HG02885 (cell line): ENCODE data around the gene BCAS3.

Experiments used
- ATAC-seq: cut with Tn5 transposase; IDR thresholded peaks from one replicate; pipeline ENCODE4 v1.9.1; 2021; ENCODE audit warnings: mild to moderate bottlenecking; ENCODE audit not compliant: unreplicated experiment, poor library complexity

BCAS3 gene

GRCh38 chr17:61206922-61207321 is 529.3 kb downstream of the BCAS3 start:
- no peak for ATAC-seq

GRCh38 chr17:61208301-61209105 is 530.9 kb downstream of the BCAS3 start:
- no peak for ATAC-seq

GRCh38 chr17:61209106-61209439 is 531.4 kb downstream of the BCAS3 start:
- ATAC-seq, result no peak

- no peak for ATAC-seq
Measured at GRCh38 chr17:61209525-61209924, 531.9 kb downstream of the BCAS3 start.

GRCh38 chr17:61211236-61211635 is 533.6 kb downstream of the BCAS3 start:
- no peak for ATAC-seq

- ATAC-seq, result no peak
Measured at GRCh38 chr17:61212655-61213054, 535.0 kb downstream of the BCAS3 start.

- no peak for ATAC-seq
Measured at GRCh38 chr17:61214753-61215152, 537.1 kb downstream of the BCAS3 start.

- no peak for ATAC-seq
Measured at GRCh38 chr17:61216066-61216465, 538.4 kb downstream of the BCAS3 start.

GRCh38 chr17:61217878-61218437 is 540.3 kb downstream of the BCAS3 start:
- ATAC-seq, result no peak

- no peak for ATAC-seq
Measured at GRCh38 chr17:61218438-61218837, 540.8 kb downstream of the BCAS3 start.

- no peak for ATAC-seq
Measured at GRCh38 chr17:61219460-61219859, 541.8 kb downstream of the BCAS3 start.

GRCh38 chr17:61221181-61221580 is 543.5 kb downstream of the BCAS3 start:
- ATAC-seq, result no peak

- ATAC-seq, result no peak
Measured at GRCh38 chr17:61221597-61222471, 544.2 kb downstream of the BCAS3 start.

GRCh38 chr17:61223725-61224124 is 546.1 kb downstream of the BCAS3 start:
- ATAC-seq, result no peak

- no peak for ATAC-seq
Measured at GRCh38 chr17:61225178-61225882, 547.7 kb downstream of the BCAS3 start.

- ATAC-seq, result no peak
Measured at GRCh38 chr17:61227866-61228265, 550.2 kb downstream of the BCAS3 start.

GRCh38 chr17:61230461-61230860 is 552.8 kb downstream of the BCAS3 start:
- ATAC-seq, result no peak

GRCh38 chr17:61230972-61231820 is 553.5 kb downstream of the BCAS3 start:
- no peak for ATAC-seq

- ATAC-seq, result no peak
Measured at GRCh38 chr17:61232871-61233270, 555.2 kb downstream of the BCAS3 start.
